Suprapubic skin (tissue), 3 donors: ENCODE results near the gene PTPRM.

Experiments used
- CTCF ChIP-seq, 2 donors: fragments of 200-600 bp in 1 of 2; fragments of 450-650 bp in 1 of 2; sonication (generic) in 1 of 2; IDR thresholded peaks; one replicate each; pipeline ENCODE4 v1.5.1; 2016 to 2019; ENCODE audit warnings: antibody characterized with exemption in 2 of 2, mild to moderate bottlenecking in 1 of 2, moderate library complexity in 1 of 2
- EP300 ChIP-seq: sonication (generic); formaldehyde crosslinking; IDR thresholded peaks from one replicate; pipeline ENCODE4 v1.6.1; 2017; ENCODE audit warnings: antibody characterized with exemption
- POLR2A ChIP-seq, 2 donors: fragments of 450-650 bp; IDR thresholded peaks; one replicate each; pipeline ENCODE4 v1.6.1; 2017; ENCODE audit warnings: antibody characterized with exemption in 2 of 2, mild to moderate bottlenecking in 2 of 2, moderate library complexity in 2 of 2

- no peak for TF ChIP-seq EP300
- TF ChIP-seq CTCF (IDR thresholded peaks at IDR 0.05) = no peak
- no peak for TF ChIP-seq POLR2A (IDR thresholded peaks at IDR 0.05)
Observed at GRCh38 chr18:8411492-8411891, 844.4 kb downstream of the PTPRM start.
